ENCODE data around the gene CYP2J2. TPM values are rescaled to one million over a fixed set of nuclear protein-coding genes. Genes with fewer than 3 reads are reported as not detected.

The CYP2J2 gene
- total RNA-seq, 2 donors from 2014 or later, result 0.29 to 0.37 TPM

- Histone ChIP-seq H3K27me3 (ENCODE audit: control insufficient read depth, insufficient read depth, low read length, poor library complexity, severe bottlenecking) (no peaks in the 10 kb centered on the region), H3K9ac (ENCODE audit: extremely low read depth, low read length, poor library complexity, severe bottlenecking) (no peak overlapping the region), H3K27ac (ENCODE audit: low read depth, low read length) (no peak overlapping the region), H3K4me1 (ENCODE audit: control insufficient read depth, insufficient read depth, low read length) (no peaks in the 10 kb centered on the region), H3K4me3 (ENCODE audit: low read length) (no peak overlapping the region), H3K9me3 (ENCODE audit: control insufficient read depth, low read length) (no peaks in the 10 kb centered on the region), H3K36me3 (ENCODE audit: control insufficient read depth, insufficient read depth, low read length) (peaks cover 43% of the 10 kb centered on the region)
- no peaks in the 10 kb centered on the region for H3K27me3 Mint-ChIP-seq (ENCODE audit: insufficient read depth)
- TF ChIP-seq, protein P1, sequence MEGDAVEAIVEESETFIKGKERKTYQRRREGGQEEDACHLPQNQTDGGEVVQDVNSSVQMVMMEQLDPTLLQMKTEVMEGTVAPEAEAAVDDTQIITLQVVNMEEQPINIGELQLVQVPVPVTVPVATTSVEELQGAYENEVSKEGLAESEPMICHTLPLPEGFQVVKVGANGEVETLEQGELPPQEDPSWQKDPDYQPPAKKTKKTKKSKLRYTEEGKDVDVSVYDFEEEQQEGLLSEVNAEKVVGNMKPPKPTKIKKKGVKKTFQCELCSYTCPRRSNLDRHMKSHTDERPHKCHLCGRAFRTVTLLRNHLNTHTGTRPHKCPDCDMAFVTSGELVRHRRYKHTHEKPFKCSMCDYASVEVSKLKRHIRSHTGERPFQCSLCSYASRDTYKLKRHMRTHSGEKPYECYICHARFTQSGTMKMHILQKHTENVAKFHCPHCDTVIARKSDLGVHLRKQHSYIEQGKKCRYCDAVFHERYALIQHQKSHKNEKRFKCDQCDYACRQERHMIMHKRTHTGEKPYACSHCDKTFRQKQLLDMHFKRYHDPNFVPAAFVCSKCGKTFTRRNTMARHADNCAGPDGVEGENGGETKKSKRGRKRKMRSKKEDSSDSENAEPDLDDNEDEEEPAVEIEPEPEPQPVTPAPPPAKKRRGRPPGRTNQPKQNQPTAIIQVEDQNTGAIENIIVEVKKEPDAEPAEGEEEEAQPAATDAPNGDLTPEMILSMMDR (conservative IDR thresholded peaks at IDR 0.05), result no peak
- no peaks in the 10 kb centered on the region for H3K4me1 Mint-ChIP-seq
- no peak overlapping the region for H3K4me3 Mint-ChIP-seq
- peaks cover 41% of the 10 kb centered on the region for H3K36me3 Mint-ChIP-seq (ENCODE audit: low read depth)
- 75 to 100% methylated on average over 1 to 2 of the region's 2 CpGs for WGBS, 2 experiments (ENCODE audit: insufficient coverage in 1 of 2, insufficient read length in 1 of 2)
- no peaks in the 10 kb centered on the region for H3K9me3 Mint-ChIP-seq
- H3K27ac Mint-ChIP-seq, result no peak overlapping the region
- DNase-seq, result no peak
Observed at GRCh38 chr1:59845091-59845490, 81.5 kb downstream of the CYP2J2 start.

Other genes with a start within 250 kb of the CYP2J2 start
- gene HOOK1, start 111.8 kb downstream of the CYP2J2 start, total RNA-seq, result 10 to 100 TPM; 19.9 to 23.7 TPM
- gene C1orf87, start 147.0 kb upstream of the CYP2J2 start, total RNA-seq, result not detected